Measurements from ENCODE around the gene JPH3. TPM values are rescaled to one million over a fixed set of nuclear protein-coding genes. Genes with fewer than 3 reads are reported as not detected.
"Not testable (repeated sequence)": the region's sequence is repeated elsewhere in the genome, so short reads cannot be mapped to it uniquely, and the experiment has no call there.

The JPH3 gene
- total and polyA plus RNA-seq, 12 donors: 0.06 to 0.79 (median 0.10) TPM; not detected in 6

DNA sequence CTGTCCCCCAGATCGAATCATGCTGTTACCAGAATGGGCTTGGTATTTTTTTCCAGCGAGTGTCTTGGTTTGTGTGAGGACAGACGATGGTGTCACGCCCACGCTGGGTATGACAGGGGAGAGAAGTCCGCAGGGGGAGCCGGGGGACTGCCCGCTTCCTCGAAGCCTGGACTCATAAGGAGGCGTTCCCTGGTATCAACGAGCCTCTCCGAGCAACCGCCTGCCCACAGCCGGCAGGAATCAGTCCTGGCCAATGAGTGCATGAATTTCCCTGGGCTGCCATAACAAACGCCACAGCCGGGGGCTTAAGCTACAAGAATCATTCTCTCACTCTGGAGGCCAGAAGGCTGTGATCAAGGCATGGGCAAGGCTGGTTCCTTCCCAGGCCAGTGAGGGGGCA lies 26.1 kb upstream of the JPH3 start:
- intact Hi-C loops (cut with DNase I): no loop called here
- DNase-seq: no peak
- peaks cover 0 to 12% (median 4%) of the 10 kb centered on the region in 9 donors for H3K4me1 ChIP-seq
- H3K27ac ChIP-seq: no peak overlapping the region
- no peak overlapping the region for H3K4me3 ChIP-seq
- TF ChIP-seq, protein P1, sequence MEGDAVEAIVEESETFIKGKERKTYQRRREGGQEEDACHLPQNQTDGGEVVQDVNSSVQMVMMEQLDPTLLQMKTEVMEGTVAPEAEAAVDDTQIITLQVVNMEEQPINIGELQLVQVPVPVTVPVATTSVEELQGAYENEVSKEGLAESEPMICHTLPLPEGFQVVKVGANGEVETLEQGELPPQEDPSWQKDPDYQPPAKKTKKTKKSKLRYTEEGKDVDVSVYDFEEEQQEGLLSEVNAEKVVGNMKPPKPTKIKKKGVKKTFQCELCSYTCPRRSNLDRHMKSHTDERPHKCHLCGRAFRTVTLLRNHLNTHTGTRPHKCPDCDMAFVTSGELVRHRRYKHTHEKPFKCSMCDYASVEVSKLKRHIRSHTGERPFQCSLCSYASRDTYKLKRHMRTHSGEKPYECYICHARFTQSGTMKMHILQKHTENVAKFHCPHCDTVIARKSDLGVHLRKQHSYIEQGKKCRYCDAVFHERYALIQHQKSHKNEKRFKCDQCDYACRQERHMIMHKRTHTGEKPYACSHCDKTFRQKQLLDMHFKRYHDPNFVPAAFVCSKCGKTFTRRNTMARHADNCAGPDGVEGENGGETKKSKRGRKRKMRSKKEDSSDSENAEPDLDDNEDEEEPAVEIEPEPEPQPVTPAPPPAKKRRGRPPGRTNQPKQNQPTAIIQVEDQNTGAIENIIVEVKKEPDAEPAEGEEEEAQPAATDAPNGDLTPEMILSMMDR (IDR thresholded peaks at IDR 0.05): no peak
- peaks cover 0 to 31% (median 14%) of the 10 kb centered on the region in 7 donors for H3K27me3 ChIP-seq
- no peak for ATAC-seq
- H3K36me3 ChIP-seq: no peaks in the 10 kb centered on the region
- H3K9me3 ChIP-seq: no peaks in the 10 kb centered on the region
- WGBS, 2 donors: 51 to 52% methylated on average over 16 of the region's 16 CpGs

DNA sequence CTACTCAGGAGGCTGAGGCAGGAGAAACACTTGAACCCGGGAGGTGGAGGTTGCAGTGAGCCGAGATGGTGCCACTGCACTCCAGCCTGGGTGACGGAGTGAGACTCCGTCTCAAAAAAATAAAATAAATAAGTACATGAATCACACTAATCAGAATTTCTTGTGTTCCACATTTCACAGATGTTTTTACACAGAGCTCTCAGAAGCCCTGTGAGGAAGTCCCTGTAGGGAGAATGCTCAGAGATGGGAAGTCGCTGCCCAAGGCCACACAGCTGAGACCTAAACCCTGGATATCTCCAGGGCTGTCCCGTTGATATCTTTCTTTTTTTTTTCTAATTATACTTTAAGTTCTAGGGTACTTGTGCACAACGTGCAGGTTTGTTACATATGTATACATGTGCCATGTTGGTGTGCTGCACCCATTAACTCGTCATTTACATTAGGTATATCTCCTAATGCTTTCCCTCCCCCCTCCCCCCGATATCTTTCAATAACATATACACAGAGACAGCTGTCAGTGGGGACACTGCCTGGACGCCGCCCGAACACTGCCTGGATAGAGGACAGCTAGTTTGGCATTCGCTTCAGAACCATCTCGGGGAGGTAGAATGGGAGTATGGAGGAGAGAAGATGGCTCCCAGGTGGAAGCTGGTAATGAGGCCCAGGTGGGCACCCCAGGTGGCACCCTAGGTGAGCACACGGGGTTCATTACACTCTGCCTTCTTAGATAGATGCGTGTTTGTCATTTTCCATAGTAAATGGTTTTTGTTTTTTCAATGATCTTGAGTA lies 24.0 kb upstream of the JPH3 start:
- DNase-seq; ATAC-seq; H3K4me3 ChIP-seq; intact Hi-C loops (cut with DNase I); H3K27ac ChIP-seq; H3K36me3 ChIP-seq; H3K9me3 ChIP-seq: not testable (repeated sequence)
- 82 to 86% methylated on average over 16 of the region's 16 CpGs for WGBS, 2 donors
- peaks cover 0 to 47% (median 22%) of the 10 kb centered on the region in 7 donors for H3K27me3 ChIP-seq
- H3K4me1 ChIP-seq: peaks cover 4 to 25% (median 18%) of the 10 kb centered on the region in 9 donors

DNA sequence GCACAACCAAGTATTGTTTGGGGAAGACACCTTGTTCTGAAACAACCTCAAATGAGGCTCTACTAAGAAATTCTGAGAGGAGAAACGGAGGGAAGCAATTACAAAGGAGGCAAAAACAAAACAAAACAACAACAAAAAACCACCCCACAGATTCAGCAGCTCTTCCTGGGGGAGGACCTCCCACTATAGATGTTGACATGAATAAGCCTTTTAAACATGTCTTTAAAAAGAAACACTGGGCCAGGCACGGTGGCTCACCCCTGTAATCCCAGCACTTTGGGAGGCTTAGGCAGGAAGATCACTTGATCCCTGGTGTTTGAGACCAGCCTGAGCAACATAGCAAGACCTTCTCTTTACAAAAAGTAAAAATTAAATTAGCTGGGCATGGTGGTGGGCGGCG lies 22.6 kb upstream of the JPH3 start:
- WGBS, 2 donors: 85 to 89% methylated on average over 4 of the region's 4 CpGs
- DNase-seq (no peak), ATAC-seq (no peak)
- H3K27ac ChIP-seq: no peak overlapping the region
- intact Hi-C loops (cut with DNase I): loop anchor here in 1 of 10 donors (5.0 kb wide), 1 partner anchor 188 kb away; the partner anchor contains the start of gene KLHDC4
- H3K36me3 ChIP-seq: no peaks in the 10 kb centered on the region
- peaks cover 0 to 48% (median 23%) of the 10 kb centered on the region in 7 donors for H3K27me3 ChIP-seq
- H3K4me3 ChIP-seq: no peak overlapping the region
- H3K9me3 ChIP-seq: no peaks in the 10 kb centered on the region
- H3K4me1 ChIP-seq: peaks cover 4 to 25% (median 18%) of the 10 kb centered on the region in 9 donors
- TF ChIP-seq, protein P1 (IDR thresholded peaks at IDR 0.05): no peak

DNA sequence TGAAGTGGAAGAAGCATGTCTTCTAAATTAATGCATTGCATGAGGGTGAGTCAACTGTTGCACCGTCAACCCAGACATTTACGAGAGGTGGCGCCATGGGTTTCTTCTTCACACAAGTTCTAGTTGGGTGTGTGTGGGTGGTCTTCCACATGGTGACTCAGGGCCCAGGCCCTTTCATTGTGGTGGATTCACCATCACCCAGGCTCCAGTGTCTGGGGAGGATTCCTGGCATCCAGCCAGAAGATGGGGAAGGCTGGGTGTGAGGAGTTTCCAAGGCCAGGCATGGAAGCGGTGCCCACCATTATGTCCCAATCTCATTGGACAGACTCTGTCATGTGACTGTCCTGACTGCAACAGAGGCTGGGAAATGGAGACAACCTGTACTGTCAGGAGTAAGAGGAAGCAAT lies 21.4 kb upstream of the JPH3 start:
- H3K27ac ChIP-seq: no peak overlapping the region
- no peak for ATAC-seq

More for the DNA sequence above, 21.4 kb upstream of the JPH3 start:
- Histone ChIP-seq H3K9me3 (no peaks in the 10 kb centered on the region), H3K4me3 (no peak overlapping the region), H3K4me1 (peaks cover 4 to 25% (median 18%) of the 10 kb centered on the region in 9 donors), H3K27me3 (peaks cover 0 to 53% (median 23%) of the 10 kb centered on the region in 7 donors), H3K36me3 (no peaks in the 10 kb centered on the region)
- 94 to 96% methylated on average over 4 of the region's 4 CpGs for WGBS, 2 donors
- intact Hi-C loops (cut with DNase I): loop anchor here in 1 of 10 donors (5.0 kb wide), 1 partner anchor 186 kb away; the partner anchor contains the start of gene KLHDC4
- TF ChIP-seq, protein P1 (IDR thresholded peaks at IDR 0.05): no peak
- no peak for DNase-seq

Data from heart right ventricle (tissue), 16 donors.